Endodermal cell (in vitro differentiated cells): ENCODE measurements around the gene HIP1R. TPM values are rescaled to one million over a fixed set of nuclear protein-coding genes. Genes with fewer than 3 reads are reported as not detected.

Experiments used
- DNase-seq: peaks from one replicate; pipeline ENCODE4 v3.0.0-alpha.2; 2017
- H3K27ac ChIP-seq: 2 replicates; pipeline ENCODE4 v1.5.1; 2013; ENCODE audit warnings: mild to moderate bottlenecking, low read depth, low read length, moderate library complexity
- H3K27me3 ChIP-seq: 2 replicates; pipeline ENCODE4 v1.6.1; 2013; ENCODE audit warnings: mild to moderate bottlenecking, low read length, moderate library complexity; ENCODE audit not compliant: insufficient read depth, control insufficient read depth, poor library complexity, severe bottlenecking
- H3K36me3 ChIP-seq: 2 replicates; pipeline ENCODE4 v1.7.0; 2013; ENCODE audit warnings: mild to moderate bottlenecking, low read length, moderate library complexity; ENCODE audit not compliant: control insufficient read depth, insufficient read depth
- H3K4me1 ChIP-seq: one replicate; pipeline ENCODE4 v1.7.0; 2013; ENCODE audit warnings: low read length; ENCODE audit not compliant: control insufficient read depth, insufficient read depth
- H3K4me3 ChIP-seq: 2 replicates; pipeline ENCODE4 v1.5.1; 2013; ENCODE audit warnings: mild to moderate bottlenecking, low read length, moderate library complexity
- H3K9ac ChIP-seq: 2 replicates; pipeline ENCODE4 v1.6.1; 2013; ENCODE audit warnings: mild to moderate bottlenecking, low read length, moderate library complexity; ENCODE audit not compliant: poor library complexity, severe bottlenecking; ENCODE audit errors: extremely low read depth
- H3K9me3 ChIP-seq: 2 replicates; pipeline ENCODE4 v1.6.1; 2013; ENCODE audit warnings: mild to moderate bottlenecking, low read length, moderate library complexity; ENCODE audit not compliant: control insufficient read depth
- H3K27ac Mint-ChIP-seq: 2 replicates; pipeline ENCODE4 v1.8.0; 2020; ENCODE audit warnings: mixed read lengths
- H3K27me3 Mint-ChIP-seq: 2 replicates; pipeline ENCODE4 v1.8.0; 2021; ENCODE audit warnings: mild to moderate bottlenecking, mixed read lengths; ENCODE audit not compliant: insufficient read depth
- H3K36me3 Mint-ChIP-seq: 2 replicates; pipeline ENCODE4 v1.8.0; 2020; ENCODE audit warnings: low read depth, mixed read lengths
- H3K4me1 Mint-ChIP-seq: 2 replicates; pipeline ENCODE4 v1.8.0; 2020; ENCODE audit warnings: mixed read lengths
- H3K4me3 Mint-ChIP-seq: 2 replicates; pipeline ENCODE4 v1.8.0; 2020; ENCODE audit warnings: mild to moderate bottlenecking, moderate library complexity, mixed read lengths
- H3K9me3 Mint-ChIP-seq: 2 replicates; pipeline ENCODE4 v1.8.0; 2020; ENCODE audit warnings: mild to moderate bottlenecking, mixed read lengths
- WGBS, 2 experiments: methylation state at CpG; one replicate each; pipeline versions ENCODE4 v1.1.5 to v1.1.7; 2013; ENCODE audit warnings: missing lambda C conversion rate in 2 of 2, mixed read lengths in 1 of 2; ENCODE audit not compliant: insufficient coverage in 1 of 2, insufficient read length in 1 of 2; 5-methylcytosine and 5-hydroxymethylcytosine counted together
- total RNA-seq, 2 donors: library from RNA; stranded (reverse); fragmentation: NEBNext Ultra II Directional in 1 of 2; extraction: Animal tissue kit (Norgen Biotek cat#: 25700) in 1 of 2; gene quantifications; 2 replicates in 1 of 2; 3 replicates in 1 of 2; pipeline ENCODE4 v1.2.1, GENCODE V29; 2021
- TF ChIP-seq, protein P1 (sequence below): fragments of 200-600 bp; sonication (generic); conservative IDR thresholded peaks from 2 replicates; pipeline ENCODE4 v1.5.0; 2021; ENCODE audit warnings: antibody characterized with exemption, mild to moderate bottlenecking

The HIP1R gene
- total RNA-seq, 2 donors from 2014 or later = 24.5 to 24.9 TPM

DNA sequence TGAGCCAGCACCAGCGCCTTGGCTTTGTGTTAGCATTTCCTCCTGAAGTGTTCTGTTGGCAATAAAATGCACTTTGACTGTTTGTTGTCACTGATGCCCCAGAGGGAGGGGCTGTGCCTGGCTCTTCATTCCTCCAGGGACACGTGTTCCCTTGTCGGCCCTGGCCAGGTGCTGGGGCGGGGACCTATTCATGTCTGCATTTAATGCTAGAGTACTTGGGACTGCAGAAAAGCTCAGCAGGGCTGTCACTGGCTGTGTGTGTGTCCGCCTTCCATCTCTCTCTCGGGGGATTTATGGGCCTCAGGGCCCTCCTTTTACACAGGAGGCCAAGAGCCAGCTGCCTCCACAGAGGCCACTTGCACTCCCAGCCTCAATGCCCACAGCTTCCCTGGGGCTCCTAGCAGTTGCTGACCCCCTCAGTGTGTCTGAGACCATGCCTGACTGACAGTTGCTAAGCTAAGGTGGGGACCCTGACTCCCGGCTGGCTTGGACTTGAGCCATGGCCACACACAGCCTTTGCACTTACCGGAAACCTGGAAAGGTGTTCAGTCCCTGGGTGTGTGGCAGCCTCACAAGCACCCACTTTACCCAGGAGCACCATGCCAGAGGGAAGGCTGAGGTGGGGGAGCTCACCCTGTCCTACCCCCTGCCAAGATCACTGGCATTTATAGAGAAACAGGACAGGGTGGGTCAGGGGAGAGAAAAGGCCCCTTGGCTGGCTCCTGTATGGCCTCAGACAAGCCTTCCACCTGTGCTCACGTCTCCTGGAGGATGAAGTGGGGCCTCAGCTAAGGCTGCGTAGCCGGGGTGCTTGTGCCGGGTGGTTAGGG is 27.8 kb downstream of the HIP1R start:
- peaks cover 16% of the 10 kb centered on the region for H3K36me3 Mint-ChIP-seq
- H3K27me3 Mint-ChIP-seq = peaks cover 3% of the 10 kb centered on the region
- H3K9me3 ChIP-seq = no peaks in the 10 kb centered on the region
- 83 to 95% methylated on average over 4 to 12 of the region's 12 CpGs for WGBS, 2 experiments
- no peaks in the 10 kb centered on the region for H3K9me3 Mint-ChIP-seq
- no peaks in the 10 kb centered on the region for H3K4me1 ChIP-seq
- no peak overlapping the region for H3K27ac Mint-ChIP-seq
- no peaks in the 10 kb centered on the region for H3K27me3 ChIP-seq
- no peak overlapping the region for H3K4me3 ChIP-seq
- H3K36me3 ChIP-seq = peaks cover 29% of the 10 kb centered on the region
- H3K4me3 Mint-ChIP-seq = no peak overlapping the region
- peak overlapping the region; percentile 24 for H3K27ac ChIP-seq
- DNase-seq = peak; percentile 74
- no peak overlapping the region for H3K9ac ChIP-seq
- no peaks in the 10 kb centered on the region for H3K4me1 Mint-ChIP-seq
- TF ChIP-seq, protein P1, sequence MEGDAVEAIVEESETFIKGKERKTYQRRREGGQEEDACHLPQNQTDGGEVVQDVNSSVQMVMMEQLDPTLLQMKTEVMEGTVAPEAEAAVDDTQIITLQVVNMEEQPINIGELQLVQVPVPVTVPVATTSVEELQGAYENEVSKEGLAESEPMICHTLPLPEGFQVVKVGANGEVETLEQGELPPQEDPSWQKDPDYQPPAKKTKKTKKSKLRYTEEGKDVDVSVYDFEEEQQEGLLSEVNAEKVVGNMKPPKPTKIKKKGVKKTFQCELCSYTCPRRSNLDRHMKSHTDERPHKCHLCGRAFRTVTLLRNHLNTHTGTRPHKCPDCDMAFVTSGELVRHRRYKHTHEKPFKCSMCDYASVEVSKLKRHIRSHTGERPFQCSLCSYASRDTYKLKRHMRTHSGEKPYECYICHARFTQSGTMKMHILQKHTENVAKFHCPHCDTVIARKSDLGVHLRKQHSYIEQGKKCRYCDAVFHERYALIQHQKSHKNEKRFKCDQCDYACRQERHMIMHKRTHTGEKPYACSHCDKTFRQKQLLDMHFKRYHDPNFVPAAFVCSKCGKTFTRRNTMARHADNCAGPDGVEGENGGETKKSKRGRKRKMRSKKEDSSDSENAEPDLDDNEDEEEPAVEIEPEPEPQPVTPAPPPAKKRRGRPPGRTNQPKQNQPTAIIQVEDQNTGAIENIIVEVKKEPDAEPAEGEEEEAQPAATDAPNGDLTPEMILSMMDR = no peak

DNA sequence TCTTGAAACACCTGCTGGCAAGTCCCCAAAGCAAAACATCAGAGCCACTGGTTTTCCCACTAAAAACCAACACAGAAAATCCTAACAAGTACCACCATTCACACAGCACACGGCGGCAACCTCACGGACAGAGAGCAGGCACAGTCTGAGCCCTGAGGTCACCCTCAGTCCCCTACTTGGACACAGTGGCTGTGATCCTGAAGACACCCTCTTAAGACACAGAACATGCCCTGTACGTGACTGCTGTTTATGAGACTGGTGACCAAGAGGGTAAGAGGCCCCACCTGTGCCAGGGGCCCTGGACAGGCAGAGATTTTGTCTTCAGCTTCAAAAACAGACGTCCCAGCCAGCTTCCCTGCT is 29.6 kb downstream of the HIP1R start:
- H3K9ac ChIP-seq = no peak overlapping the region
- no peak overlapping the region for H3K27ac Mint-ChIP-seq
- no peak overlapping the region for H3K4me3 Mint-ChIP-seq
- peaks cover 32% of the 10 kb centered on the region for H3K36me3 Mint-ChIP-seq
- H3K9me3 Mint-ChIP-seq = no peaks in the 10 kb centered on the region
- no peaks in the 10 kb centered on the region for H3K4me1 ChIP-seq
- H3K36me3 ChIP-seq = peaks cover 47% of the 10 kb centered on the region
- TF ChIP-seq, protein P1 = no peak
- peaks cover 7% of the 10 kb centered on the region for H3K27me3 ChIP-seq
- no peak for DNase-seq
- 93 to 98% methylated on average over 3 to 5 of the region's 5 CpGs for WGBS, 2 experiments
- no peaks in the 10 kb centered on the region for H3K9me3 ChIP-seq
- H3K27ac ChIP-seq = no peak overlapping the region
- no peaks in the 10 kb centered on the region for H3K4me1 Mint-ChIP-seq
- no peak overlapping the region for H3K4me3 ChIP-seq
- peaks cover 18% of the 10 kb centered on the region for H3K27me3 Mint-ChIP-seq

DNA sequence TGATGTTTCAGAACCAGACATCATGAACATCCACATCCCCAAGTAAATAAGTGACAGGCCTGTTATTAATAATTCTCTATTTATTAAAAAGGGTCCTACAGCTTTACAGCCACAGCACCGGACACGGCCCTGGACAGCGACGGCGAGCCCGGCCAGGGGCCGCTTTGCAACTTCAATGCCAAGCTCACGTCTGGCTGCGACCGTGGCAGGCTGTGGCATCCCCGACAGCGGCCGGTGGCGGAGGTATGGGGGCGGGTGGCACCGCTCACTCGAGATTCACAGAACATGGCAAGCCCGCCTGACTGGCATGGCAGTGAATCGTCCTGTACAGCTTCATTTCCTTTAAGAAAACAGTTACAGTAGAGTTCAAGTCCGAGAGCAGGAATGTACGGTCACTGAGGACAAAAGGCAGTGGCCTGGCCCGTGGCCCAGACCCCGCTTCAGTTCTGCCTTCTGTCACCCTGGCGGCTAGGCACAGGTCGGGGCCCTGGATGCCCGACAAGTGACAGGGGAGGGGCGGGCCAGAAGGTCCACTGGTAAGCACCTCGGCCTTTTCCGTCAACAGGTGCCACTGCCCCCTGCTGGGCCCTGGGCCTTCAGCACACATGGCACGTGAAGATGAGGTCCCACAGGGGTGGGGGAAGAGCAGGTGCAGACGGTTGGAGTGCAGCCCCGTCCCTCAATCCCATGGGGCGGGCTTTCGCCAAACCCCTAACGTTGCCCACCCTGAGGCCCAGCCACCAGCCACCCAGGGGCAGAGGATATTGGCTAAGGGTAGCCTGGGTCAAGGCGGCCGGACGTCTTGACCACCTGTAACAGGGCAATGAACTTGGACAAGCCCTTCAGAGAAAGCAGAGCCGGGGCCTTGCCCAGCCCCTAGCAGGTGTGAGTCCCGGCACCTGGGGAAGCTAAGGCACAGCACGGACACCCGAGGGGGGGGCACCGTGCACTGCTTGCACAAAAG is 30.3 kb downstream of the HIP1R start:
- Mint-ChIP-seq H3K9me3 (no peaks in the 10 kb centered on the region), H3K36me3 (peaks cover 38% of the 10 kb centered on the region), H3K27me3 (peaks cover 25% of the 10 kb centered on the region), H3K27ac (no peak overlapping the region), H3K4me3 (no peak overlapping the region), H3K4me1 (no peaks in the 10 kb centered on the region)
- DNase-seq = peak; percentile 80
- Histone ChIP-seq H3K4me1 (no peaks in the 10 kb centered on the region), H3K9me3 (no peaks in the 10 kb centered on the region), H3K27ac (no peak overlapping the region), H3K36me3 (peaks cover 54% of the 10 kb centered on the region), H3K27me3 (peaks cover 14% of the 10 kb centered on the region), H3K4me3 (no peak overlapping the region), H3K9ac (no peak overlapping the region)
- TF ChIP-seq, protein P1 = peak; percentile 34
- WGBS, 2 experiments = 91 to 92% methylated on average over 33 to 43 of the region's 43 CpGs
